HEK293 (cell line): Measurements from ENCODE around the gene C11orf21.
"Not testable (repeated sequence)": the region's sequence is repeated elsewhere in the genome, so short reads cannot be mapped to it uniquely, and the experiment has no call there.

Experiments used
- CTCF ChIA-PET: fragments of 350-600 bp; formaldehyde crosslinking; extraction: SDS; loops from one replicate; lab custom pipeline; 2021; ENCODE audit warnings: antibody characterized with exemption; lab: Yijun Ruan, JAX
- POLR2A ChIA-PET: fragments of 300-600 bp; formaldehyde crosslinking; extraction: SDS; loops from one replicate; lab custom pipeline; 2020; ENCODE audit warnings: antibody characterized with exemption, inconsistent platforms; lab: Yijun Ruan, JAX
- H3K27ac ChIP-seq: fragments of 200-500 bp; sonication (Bioruptor generic); 2 replicates; pipeline ENCODE4 v1.5.1; 2014; ENCODE audit warnings: low read depth, low read length, control low read depth, inconsistent platforms; ENCODE audit errors: extremely low read depth
- H3K36me3 ChIP-seq, 2 experiments: fragments of 200-500 bp in 1 of 2; sonication (Bioruptor generic) in 1 of 2; 1 replicate in 1 of 2; 2 replicates in 1 of 2; pipeline ENCODE4 v1.5.1; 2014 to 2017; ENCODE audit warnings: inconsistent platforms in 2 of 2, low read length in 2 of 2; ENCODE audit not compliant: control insufficient read depth in 2 of 2, insufficient read depth in 1 of 2
- H3K4me1 ChIP-seq: fragments of 200-500 bp; sonication (Bioruptor generic); 2 replicates; pipeline ENCODE4 v1.5.1; 2014; ENCODE audit warnings: mild to moderate bottlenecking, low read length, inconsistent platforms; ENCODE audit not compliant: control insufficient read depth, insufficient read depth
- H3K4me3 ChIP-seq: 2 replicates; pipeline ENCODE4 v1.5.1; 2011; ENCODE audit warnings: low read depth, mild to moderate bottlenecking, control low read depth, low read length, moderate library complexity
- H3K9me3 ChIP-seq: fragments of 200-500 bp; sonication (Bioruptor generic); 2 replicates; pipeline ENCODE4 v1.5.1; 2014; ENCODE audit warnings: low read depth, low read length, inconsistent platforms; ENCODE audit not compliant: control insufficient read depth, insufficient read depth
- ATF2 ChIP-seq: fragments of 450-650 bp; formaldehyde crosslinking; IDR thresholded peaks from 2 replicates; pipeline ENCODE4 v1.5.1; 2016; ENCODE audit warnings: missing biosample characterization, missing genetic modification characterization, low read depth
- EGR2 ChIP-seq: fragments of 450-650 bp; formaldehyde crosslinking; IDR thresholded peaks from 2 replicates; pipeline ENCODE4 v1.5.1; 2016; ENCODE audit warnings: low read depth, missing biosample characterization, missing genetic modification characterization
- GLI4 ChIP-seq: fragments of 450-650 bp; formaldehyde crosslinking; IDR thresholded peaks from 2 replicates; pipeline ENCODE4 v1.5.1; 2016; ENCODE audit warnings: missing biosample characterization, missing genetic modification characterization
- RBAK ChIP-seq: fragments of 450-650 bp; formaldehyde crosslinking; IDR thresholded peaks from 2 replicates; pipeline ENCODE4 v1.5.1; 2016; ENCODE audit warnings: missing biosample characterization, missing genetic modification characterization
- ZBTB11 ChIP-seq: fragments of 450-650 bp; formaldehyde crosslinking; conservative IDR thresholded peaks from 2 replicates; pipeline ENCODE4 v1.5.1; 2016; ENCODE audit warnings: low read depth, missing biosample characterization, missing genetic modification characterization
- ZBTB17 ChIP-seq: fragments of 450-650 bp; formaldehyde crosslinking; IDR thresholded peaks from 2 replicates; pipeline ENCODE4 v1.5.1; 2016; ENCODE audit warnings: missing biosample characterization, missing genetic modification characterization
- ZBTB8A ChIP-seq: fragments of 450-650 bp; formaldehyde crosslinking; IDR thresholded peaks from 2 replicates; pipeline ENCODE4 v1.5.1; 2016; ENCODE audit warnings: missing biosample characterization, missing genetic modification characterization
- ZFP69B ChIP-seq: fragments of 450-650 bp; formaldehyde crosslinking; IDR thresholded peaks from 2 replicates; pipeline ENCODE4 v1.5.1; 2016; ENCODE audit warnings: missing biosample characterization, missing genetic modification characterization
- ZNF10 ChIP-seq: fragments of 450-650 bp; formaldehyde crosslinking; IDR thresholded peaks from 2 replicates; pipeline ENCODE4 v1.5.1; 2017; ENCODE audit warnings: missing biosample characterization, missing genetic modification characterization
- ZNF114 ChIP-seq: fragments of 450-650 bp; formaldehyde crosslinking; IDR thresholded peaks from 2 replicates; pipeline ENCODE4 v1.5.0; 2017; ENCODE audit warnings: missing biosample characterization, missing genetic modification characterization
- ZNF121 ChIP-seq: fragments of 450-650 bp; formaldehyde crosslinking; IDR thresholded peaks from 2 replicates; pipeline ENCODE4 v1.5.1; 2016; ENCODE audit warnings: missing biosample characterization, missing genetic modification characterization
- ZNF133 ChIP-seq: fragments of 450-650 bp; formaldehyde crosslinking; IDR thresholded peaks from 2 replicates; pipeline ENCODE4 v1.5.1; 2016; ENCODE audit warnings: missing biosample characterization, missing genetic modification characterization
- ZNF324 ChIP-seq: fragments of 450-650 bp; formaldehyde crosslinking; IDR thresholded peaks from 2 replicates; pipeline ENCODE4 v1.5.1; 2016; ENCODE audit warnings: missing biosample characterization, missing genetic modification characterization
- ZNF37A ChIP-seq: fragments of 450-650 bp; IDR thresholded peaks from 2 replicates; pipeline ENCODE4 v1.5.1; 2018; ENCODE audit warnings: missing biosample characterization, missing genetic modification characterization
- ZNF529 ChIP-seq: fragments of 450-650 bp; formaldehyde crosslinking; IDR thresholded peaks from 2 replicates; pipeline ENCODE4 v1.5.1; 2017; ENCODE audit warnings: missing genetic modification characterization, missing biosample characterization; ENCODE audit not compliant: insufficient replicate concordance

Gene C11orf21

GRCh38 chr11:2342557-2342956 lies 40.8 kb upstream of the C11orf21 start:
- Histone ChIP-seq H3K4me3 (no peak overlapping the region), H3K27ac (no peak overlapping the region), H3K36me3 (no peaks in the 10 kb centered on the region), H3K9me3 (no peaks in the 10 kb centered on the region), H3K4me1 (no peaks in the 10 kb centered on the region)
- ChIA-PET POLR2A (interaction anchor here (1.3 kb wide), 1 partner anchor 34 kb away, joined by 5 read pairs; no protein-coding TSS in a partner anchor), CTCF (interaction anchor here (0.6 to 1.4 kb wide), 4 partner anchors 37 to 145 kb away, joined by 3 to 9 read pairs (median 4); no protein-coding TSS in a partner anchor)
- no peak for TF ChIP-seq EGR2 (tag by site-specific recombination)
- TF ChIP-seq ATF2 (tag by site-specific recombination), result no peak
- TF ChIP-seq ZNF529 (tag by site-specific recombination), result no peak
- no peak for TF ChIP-seq ZNF133 (tag by site-specific recombination)
- no peak for TF ChIP-seq ZNF37A (tag by site-specific recombination)
- TF ChIP-seq ZNF10 (tag by site-specific recombination), result no peak
- TF ChIP-seq ZBTB8A (tag by site-specific recombination), result no peak
- TF ChIP-seq ZBTB11, result no peak
- no peak for TF ChIP-seq RBAK (tag by site-specific recombination)
- TF ChIP-seq ZNF121 (tag by site-specific recombination), result no peak
- no peak for TF ChIP-seq GLI4 (tag by site-specific recombination)
- TF ChIP-seq ZNF114 (tag by site-specific recombination), result no peak
- no peak for TF ChIP-seq ZBTB17 (tag by site-specific recombination)
- no peak for TF ChIP-seq ZFP69B (tag by site-specific recombination)
- no peak for TF ChIP-seq ZNF324
- TF ChIP-seq, all 188 proteins: peak for 0

GRCh38 chr11:2338760-2339159 lies 37.0 kb upstream of the C11orf21 start:
- H3K9me3 ChIP-seq, POLR2A ChIA-PET, H3K36me3 ChIP-seq, H3K4me3 ChIP-seq, H3K4me1 ChIP-seq, CTCF ChIA-PET, H3K27ac ChIP-seq: not testable (repeated sequence)

- H3K9me3 ChIP-seq, H3K4me3 ChIP-seq, H3K4me1 ChIP-seq, H3K27ac ChIP-seq, H3K36me3 ChIP-seq, POLR2A ChIA-PET, CTCF ChIA-PET: not testable (repeated sequence)
Measured at GRCh38 chr11:2335286-2335685, 33.6 kb upstream of the C11orf21 start.

- H3K4me1 ChIP-seq, POLR2A ChIA-PET, CTCF ChIA-PET, H3K4me3 ChIP-seq, H3K9me3 ChIP-seq, H3K36me3 ChIP-seq, H3K27ac ChIP-seq: not testable (repeated sequence)
Measured at GRCh38 chr11:2333486-2334205, 31.9 kb upstream of the C11orf21 start.

- CTCF ChIA-PET, POLR2A ChIA-PET, H3K27ac ChIP-seq: not testable (repeated sequence)
Measured at GRCh38 chr11:2332569-2332968, 30.9 kb upstream of the C11orf21 start.

More at GRCh38 chr11:2332569-2332968, 30.9 kb upstream of the C11orf21 start:
- not testable (repeated sequence) for H3K9me3 ChIP-seq, H3K4me3 ChIP-seq, H3K4me1 ChIP-seq, H3K36me3 ChIP-seq
